ENCODE measurements around the gene NDC80. TPM values are rescaled to one million over a fixed set of nuclear protein-coding genes. Genes with fewer than 3 reads are reported as not detected.

The NDC80 gene
- total and polyA plus RNA-seq, 8 donors, result 1.7 to 47.6 (median 22.3) TPM

DNA sequence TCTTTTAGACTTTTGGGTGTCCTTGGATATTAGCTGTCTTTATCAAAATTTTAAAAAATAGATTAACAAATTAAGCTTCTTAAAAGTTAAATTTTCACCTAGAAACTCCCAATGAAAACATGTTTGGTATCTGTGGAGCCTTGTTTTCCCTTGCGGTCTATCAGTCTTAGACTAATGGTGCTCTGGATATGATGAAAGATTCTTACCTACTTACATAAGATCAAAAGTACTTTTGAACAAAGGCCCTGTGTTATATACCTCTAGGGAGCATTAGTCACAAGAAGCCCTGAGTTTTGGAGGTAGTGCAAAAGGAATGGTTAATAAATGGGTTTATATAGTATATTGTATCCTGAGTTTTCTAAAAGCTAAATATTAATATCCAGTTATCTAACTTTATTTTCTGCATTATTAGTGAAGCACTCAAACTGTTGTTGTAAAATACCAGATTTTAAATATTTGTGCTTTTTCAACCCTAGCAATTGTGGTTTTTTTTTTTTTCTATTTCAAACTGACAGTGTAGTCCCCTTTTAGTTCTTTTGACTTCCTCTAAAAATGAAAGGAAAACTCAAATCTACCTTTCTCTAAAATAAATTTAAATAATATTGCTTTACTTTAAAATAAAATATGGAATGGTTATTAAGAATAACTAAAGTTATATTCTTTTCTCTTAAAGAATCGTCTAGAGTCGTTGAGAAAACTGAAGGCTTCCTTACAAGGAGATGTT is 18.1 kb downstream of the NDC80 start:
- Histone ChIP-seq H3K36me3 (no peaks in the 10 kb centered on the region), H3K27ac (no peak overlapping the region), H3K4me3 (no peak overlapping the region), H3K9me3 (no peaks in the 10 kb centered on the region), H3K27me3 (no peaks in the 10 kb centered on the region), H3K4me1 (no peaks in the 10 kb centered on the region)
- ATAC-seq (no peak), DNase-seq (no peak)
- TF ChIP-seq, protein P1, sequence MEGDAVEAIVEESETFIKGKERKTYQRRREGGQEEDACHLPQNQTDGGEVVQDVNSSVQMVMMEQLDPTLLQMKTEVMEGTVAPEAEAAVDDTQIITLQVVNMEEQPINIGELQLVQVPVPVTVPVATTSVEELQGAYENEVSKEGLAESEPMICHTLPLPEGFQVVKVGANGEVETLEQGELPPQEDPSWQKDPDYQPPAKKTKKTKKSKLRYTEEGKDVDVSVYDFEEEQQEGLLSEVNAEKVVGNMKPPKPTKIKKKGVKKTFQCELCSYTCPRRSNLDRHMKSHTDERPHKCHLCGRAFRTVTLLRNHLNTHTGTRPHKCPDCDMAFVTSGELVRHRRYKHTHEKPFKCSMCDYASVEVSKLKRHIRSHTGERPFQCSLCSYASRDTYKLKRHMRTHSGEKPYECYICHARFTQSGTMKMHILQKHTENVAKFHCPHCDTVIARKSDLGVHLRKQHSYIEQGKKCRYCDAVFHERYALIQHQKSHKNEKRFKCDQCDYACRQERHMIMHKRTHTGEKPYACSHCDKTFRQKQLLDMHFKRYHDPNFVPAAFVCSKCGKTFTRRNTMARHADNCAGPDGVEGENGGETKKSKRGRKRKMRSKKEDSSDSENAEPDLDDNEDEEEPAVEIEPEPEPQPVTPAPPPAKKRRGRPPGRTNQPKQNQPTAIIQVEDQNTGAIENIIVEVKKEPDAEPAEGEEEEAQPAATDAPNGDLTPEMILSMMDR (IDR thresholded peaks at IDR 0.05), result no peak
- intact Hi-C loops (cut with DNase I), result no loop called here

- ATAC-seq, result no peak
Measured at GRCh38 chr18:2590303-2590702, 18.9 kb downstream of the NDC80 start.

GRCh38 chr18:2597639-2598038 is 26.3 kb downstream of the NDC80 start:
- no peaks in the 10 kb centered on the region for H3K27me3 ChIP-seq
- no peaks in the 10 kb centered on the region for H3K36me3 ChIP-seq
- H3K4me3 ChIP-seq, result no peak overlapping the region
- intact Hi-C loops (cut with DNase I), result no loop called here
- ATAC-seq (no peak), DNase-seq (no peak)
- no peak overlapping the region for H3K27ac ChIP-seq
- TF ChIP-seq, protein P1 (IDR thresholded peaks at IDR 0.05), result no peak
- H3K9me3 ChIP-seq, result no peaks in the 10 kb centered on the region
- no peaks in the 10 kb centered on the region for H3K4me1 ChIP-seq

More at GRCh38 chr18:2590303-2590702, 18.9 kb downstream of the NDC80 start:
- intact Hi-C loops (cut with DNase I), result no loop called here
- TF ChIP-seq, protein P1 (IDR thresholded peaks at IDR 0.05), result no peak
- Histone ChIP-seq H3K4me1 (no peaks in the 10 kb centered on the region), H3K36me3 (no peaks in the 10 kb centered on the region), H3K27ac (no peak overlapping the region), H3K27me3 (no peaks in the 10 kb centered on the region), H3K4me3 (no peak overlapping the region), H3K9me3 (no peaks in the 10 kb centered on the region)
- no peak for DNase-seq

DNA sequence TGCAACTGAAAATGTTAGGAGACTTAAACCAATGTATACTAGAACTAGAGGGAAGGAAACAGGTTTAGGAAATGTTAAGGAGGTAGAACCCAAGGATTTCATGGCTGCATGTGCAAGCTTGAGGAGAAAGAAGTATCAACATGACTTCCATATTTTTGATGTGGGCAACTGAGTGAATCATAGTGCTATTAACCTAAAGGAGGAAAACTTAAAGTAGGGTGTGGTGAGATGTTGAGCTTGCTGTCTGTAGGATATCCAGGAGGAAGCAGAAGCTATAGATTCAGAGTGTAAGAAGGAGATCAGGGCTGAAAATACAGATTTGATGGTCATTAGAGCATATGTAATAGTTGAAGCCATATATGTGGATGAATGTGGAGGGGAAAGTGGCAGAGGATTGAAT is 31.5 kb downstream of the NDC80 start:
- H3K4me1 ChIP-seq, result peaks cover 0 to 13% of the 10 kb centered on the region in 2 donors
- DNase-seq, result no peak
- H3K36me3 ChIP-seq, result no peaks in the 10 kb centered on the region
- TF ChIP-seq, protein P1 (IDR thresholded peaks at IDR 0.05), result no peak
- no peak for ATAC-seq
- intact Hi-C loops (cut with DNase I), result no loop called here
- no peaks in the 10 kb centered on the region for H3K27me3 ChIP-seq
- no peaks in the 10 kb centered on the region for H3K9me3 ChIP-seq
- H3K4me3 ChIP-seq, result no peak overlapping the region
- H3K27ac ChIP-seq, result no peak overlapping the region

DNA sequence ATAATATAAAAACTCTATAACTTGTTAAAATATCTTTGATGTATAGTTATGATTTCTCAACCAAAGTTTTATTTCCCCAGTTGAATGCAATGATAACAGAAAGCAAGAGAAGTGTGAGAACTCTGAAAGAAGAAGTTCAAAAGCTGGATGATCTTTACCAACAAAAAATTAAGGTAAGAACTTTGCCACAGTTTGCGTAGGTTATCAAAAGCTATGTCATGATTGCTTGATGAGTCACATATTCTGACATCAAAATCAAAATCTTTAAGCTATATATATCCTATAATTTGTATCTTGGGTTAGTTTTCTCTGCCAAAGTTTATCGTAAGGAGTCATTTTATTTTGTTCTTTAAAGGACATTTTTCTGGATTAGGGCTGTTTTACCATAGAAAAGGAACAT is 35.0 kb downstream of the NDC80 start:
- TF ChIP-seq, protein P1 (IDR thresholded peaks at IDR 0.05), result no peak
- Histone ChIP-seq H3K27ac (peak overlapping the region; percentile 19 to 55), H3K9me3 (no peaks in the 10 kb centered on the region), H3K4me3 (no peak overlapping the region), H3K27me3 (no peaks in the 10 kb centered on the region), H3K36me3 (no peaks in the 10 kb centered on the region), H3K4me1 (peaks cover 0 to 18% of the 10 kb centered on the region in 2 donors)
- ATAC-seq, result no peak
- intact Hi-C loops (cut with DNase I), result no loop called here
- no peak for DNase-seq
